ENCODE data around the gene ACAP3. TPM values are rescaled to one million over a fixed set of nuclear protein-coding genes. Genes with fewer than 3 reads are reported as not detected.

Gene ACAP3
- total RNA-seq, 1 donor from 2014 or later: 10.7 TPM

GRCh38 chr1:1346501-1346890 is 38.8 kb upstream of the ACAP3 start:
- Histone ChIP-seq H3F3A (ENCODE audit: low read depth) (peaks cover 16% of the 10 kb centered on the region), H3K4me3 (no peak overlapping the region), H3K4me1 (peaks cover 12% of the 10 kb centered on the region), H2AFZ (replicated peaks) (no peak overlapping the region), H3K4me2 (no peak overlapping the region), H4K20me1 (ENCODE audit: low read depth) (peaks cover 67% of the 10 kb centered on the region), H3K27me3 (no peaks in the 10 kb centered on the region), H3K36me3 (no peaks in the 10 kb centered on the region), H3K9ac (no peak overlapping the region), H3K79me2 (ENCODE audit: low read depth) (peaks cover 47% of the 10 kb centered on the region), H3K9me3 (ENCODE audit: low read depth) (no peaks in the 10 kb centered on the region), H3K27ac (no peak overlapping the region)
- no peaks in the 10 kb centered on the region for H3K9me3 Mint-ChIP-seq
- no peaks in the 10 kb centered on the region for H3K27me3 Mint-ChIP-seq (ENCODE audit: insufficient read depth, low read depth)
- DNase-seq (ENCODE audit: low spot score): no peak
- TF ChIP-seq EZH2phosphoT487 (IDR thresholded peaks at IDR 0.05): no peak
- no peak for TF ChIP-seq EZH2 (IDR thresholded peaks at IDR 0.05)
- no peak for TF ChIP-seq CTCF (IDR thresholded peaks at IDR 0.05)
- peaks cover under 1% of the 10 kb centered on the region for H3K36me3 Mint-ChIP-seq
- H3K27ac Mint-ChIP-seq: no peak overlapping the region
- H3K4me3 Mint-ChIP-seq: peak overlapping the region; percentile 87
- peaks cover 4% of the 10 kb centered on the region for H3K4me1 Mint-ChIP-seq

DNA sequence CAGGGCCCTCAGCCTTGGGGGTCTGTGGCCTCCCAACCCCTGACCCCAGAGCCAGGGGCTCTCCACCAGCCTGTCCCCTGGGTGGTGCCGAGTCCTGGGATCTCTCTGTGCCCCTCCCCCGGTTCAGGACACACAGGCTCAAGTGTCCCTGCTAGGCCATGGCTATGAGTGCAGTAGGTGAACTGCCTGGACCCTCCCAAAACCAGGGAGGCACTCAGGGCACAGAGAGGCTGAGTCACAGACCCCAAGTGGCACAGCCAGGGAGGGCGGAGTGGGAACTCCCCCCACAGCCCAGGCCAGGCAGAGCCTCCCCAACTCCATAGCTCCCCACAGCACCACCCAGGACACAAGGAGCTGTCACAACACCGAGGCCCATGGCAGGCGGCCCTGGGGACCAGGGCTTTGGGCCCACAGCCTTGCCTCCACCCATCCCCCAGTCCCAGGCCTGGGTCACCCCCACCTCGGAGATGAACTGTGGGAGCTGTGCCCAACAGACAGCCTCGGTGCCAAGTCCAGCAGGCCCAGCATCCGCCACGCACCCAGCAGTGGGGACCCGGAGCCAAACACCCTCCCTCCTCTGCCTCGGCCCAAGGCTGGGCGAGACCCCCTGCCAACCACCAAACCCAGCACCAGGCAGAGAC is 38.2 kb upstream of the ACAP3 start:
- peaks cover 65% of the 10 kb centered on the region for H4K20me1 ChIP-seq (ENCODE audit: low read depth)
- Mint-ChIP-seq H3K4me3 (no peak overlapping the region), H3K4me1 (peaks cover 4% of the 10 kb centered on the region), H3K9me3 (no peaks in the 10 kb centered on the region), H3K27me3 (ENCODE audit: insufficient read depth, low read depth) (no peaks in the 10 kb centered on the region), H3K36me3 (peaks cover 5% of the 10 kb centered on the region), H3K27ac (no peak overlapping the region)
- H3K36me3 ChIP-seq: no peaks in the 10 kb centered on the region
- no peak overlapping the region for H2AFZ ChIP-seq (replicated peaks)
- H3K4me1 ChIP-seq: peaks cover 12% of the 10 kb centered on the region
- no peak overlapping the region for H3K4me3 ChIP-seq
- H3K27ac ChIP-seq: no peak overlapping the region
- H3K9me3 ChIP-seq (ENCODE audit: low read depth): no peaks in the 10 kb centered on the region
- no peak for TF ChIP-seq CTCF (IDR thresholded peaks at IDR 0.05)
- TF ChIP-seq EZH2 (IDR thresholded peaks at IDR 0.05): no peak
- TF ChIP-seq EZH2phosphoT487 (IDR thresholded peaks at IDR 0.05): no peak
- no peak overlapping the region for H3K9ac ChIP-seq
- DNase-seq (ENCODE audit: low spot score): no peak
- no peak overlapping the region for H3K4me2 ChIP-seq
- H3K79me2 ChIP-seq (ENCODE audit: low read depth): peaks cover 47% of the 10 kb centered on the region
- peaks cover 17% of the 10 kb centered on the region for H3F3A ChIP-seq (ENCODE audit: low read depth)
- no peaks in the 10 kb centered on the region for H3K27me3 ChIP-seq

DNA sequence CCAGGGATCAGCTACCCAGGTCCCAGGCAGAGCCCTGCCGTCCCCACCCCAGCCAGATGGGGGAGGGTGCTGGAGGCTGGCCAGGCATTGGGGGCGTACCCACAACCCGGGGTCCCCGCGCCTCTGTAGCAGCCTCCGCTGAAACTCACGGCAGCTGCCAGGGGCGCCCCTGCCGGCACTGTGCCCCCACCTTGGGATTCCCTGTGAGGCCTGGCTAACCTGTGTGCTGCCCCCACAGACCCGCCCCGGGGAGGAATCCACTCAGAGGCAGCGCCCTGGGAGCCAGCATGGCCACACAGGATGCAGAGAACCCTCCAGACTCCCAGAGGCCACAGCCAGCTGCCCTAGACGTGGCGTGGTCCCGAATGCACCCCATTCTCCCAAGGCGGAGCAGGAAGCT is 37.7 kb upstream of the ACAP3 start:
- peaks cover 4% of the 10 kb centered on the region for H3K4me1 Mint-ChIP-seq
- no peaks in the 10 kb centered on the region for H3K27me3 Mint-ChIP-seq (ENCODE audit: insufficient read depth, low read depth)
- no peak overlapping the region for H3K27ac Mint-ChIP-seq
- Histone ChIP-seq H3K4me1 (peaks cover 12% of the 10 kb centered on the region), H2AFZ (replicated peaks) (no peak overlapping the region), H3K36me3 (no peaks in the 10 kb centered on the region), H3K27me3 (no peaks in the 10 kb centered on the region), H3K9ac (no peak overlapping the region), H3K9me3 (ENCODE audit: low read depth) (no peaks in the 10 kb centered on the region), H4K20me1 (ENCODE audit: low read depth) (peaks cover 65% of the 10 kb centered on the region), H3K27ac (no peak overlapping the region), H3K79me2 (ENCODE audit: low read depth) (peaks cover 47% of the 10 kb centered on the region), H3K4me3 (no peak overlapping the region), H3F3A (ENCODE audit: low read depth) (peaks cover 18% of the 10 kb centered on the region), H3K4me2 (no peak overlapping the region)
- TF ChIP-seq EZH2 (IDR thresholded peaks at IDR 0.05) (no peak), CTCF (IDR thresholded peaks at IDR 0.05) (no peak), EZH2phosphoT487 (IDR thresholded peaks at IDR 0.05) (no peak)
- H3K9me3 Mint-ChIP-seq: no peaks in the 10 kb centered on the region
- no peak for DNase-seq (ENCODE audit: low spot score)
- H3K4me3 Mint-ChIP-seq: no peak overlapping the region
- H3K36me3 Mint-ChIP-seq: peaks cover 10% of the 10 kb centered on the region

All from neural progenitor cell (in vitro differentiated cells).